Measurements from ENCODE around the gene TIE1.

The TIE1 gene

GRCh38 chr1:43255438-43256210 lies 45.2 kb upstream of the TIE1 start:
- TF ChIP-seq MYC (IDR thresholded peaks at IDR 0.05; ENCODE audit: low read depth, low read length), result no peak
- TF ChIP-seq MAX (IDR thresholded peaks at IDR 0.05; ENCODE audit: low read depth, low read length), result no peak
- DNase-seq (ENCODE audit: low read depth), result no peak
- H3K4me3 ChIP-seq (ENCODE audit: low read depth, low read length), result no peak overlapping the region

- no peak for DNase-seq (ENCODE audit: low read depth)
- TF ChIP-seq MAX (IDR thresholded peaks at IDR 0.05; ENCODE audit: low read depth, low read length) (no peak), POLR2A (IDR thresholded peaks at IDR 0.05; ENCODE audit: extremely low read depth, insufficient read length) (no peak), CTCF (IDR thresholded peaks at IDR 0.05; ENCODE audit: low read depth, low read length) (no peak), MYC (IDR thresholded peaks at IDR 0.05; ENCODE audit: low read depth, low read length) (no peak)
- no peak overlapping the region for H3K4me3 ChIP-seq (ENCODE audit: low read depth, low read length)
Observed at GRCh38 chr1:43256675-43257570, 43.9 kb upstream of the TIE1 start.

DNA sequence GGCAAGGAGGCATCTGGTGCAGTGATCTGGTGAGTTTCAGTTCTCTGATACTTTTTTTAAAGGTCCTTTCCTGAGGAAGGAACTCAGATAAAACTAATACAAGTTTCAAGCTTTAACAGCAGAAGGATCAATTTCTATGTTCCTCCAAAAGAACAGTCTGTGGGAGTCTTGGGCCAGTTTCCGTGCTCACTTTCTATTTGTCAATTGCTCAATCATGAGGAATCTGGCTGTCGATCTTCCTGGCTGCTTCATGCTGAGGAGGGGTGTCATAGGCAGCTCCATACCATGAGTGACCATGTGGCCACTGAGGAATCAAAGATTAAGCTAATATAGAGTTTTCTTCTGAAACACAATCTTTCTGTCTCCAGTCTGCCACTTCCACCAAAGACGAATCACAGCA lies 42.4 kb upstream of the TIE1 start:
- no peak overlapping the region for H3K4me3 ChIP-seq (ENCODE audit: low read depth, low read length)
- DNase-seq (ENCODE audit: low read depth), result no peak
- no peak for TF ChIP-seq MYC (IDR thresholded peaks at IDR 0.05; ENCODE audit: low read depth, low read length)
- no peak for TF ChIP-seq POLR2A (IDR thresholded peaks at IDR 0.05; ENCODE audit: extremely low read depth, insufficient read length)
- no peak for TF ChIP-seq CTCF (IDR thresholded peaks at IDR 0.05; ENCODE audit: low read depth, low read length)
- TF ChIP-seq MAX (IDR thresholded peaks at IDR 0.05; ENCODE audit: low read depth, low read length), result no peak

DNA sequence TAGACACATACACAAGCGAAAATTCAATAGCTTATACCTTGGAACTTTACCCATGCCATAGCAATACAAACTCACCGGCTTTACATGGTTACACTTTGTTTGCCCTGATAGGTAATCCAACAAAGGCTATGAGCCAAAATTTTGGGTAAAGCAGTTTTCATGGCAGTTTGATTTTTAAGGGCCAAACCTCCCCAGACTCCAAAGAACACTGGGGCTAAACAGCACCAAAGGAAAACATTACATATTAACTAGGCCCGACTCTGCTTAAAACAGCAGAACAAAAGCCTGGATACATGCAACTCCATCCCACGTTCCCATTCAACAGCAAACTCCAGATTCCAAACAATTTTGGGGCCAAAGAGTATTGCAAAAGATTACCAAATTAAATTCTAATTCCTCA lies 35.4 kb upstream of the TIE1 start:
- no peak overlapping the region for H3K4me3 ChIP-seq (ENCODE audit: low read depth, low read length)
- TF ChIP-seq MAX (IDR thresholded peaks at IDR 0.05; ENCODE audit: low read depth, low read length), result no peak
- no peak for TF ChIP-seq POLR2A (IDR thresholded peaks at IDR 0.05; ENCODE audit: extremely low read depth, insufficient read length)
- TF ChIP-seq MYC (IDR thresholded peaks at IDR 0.05; ENCODE audit: low read depth, low read length), result no peak
- no peak for TF ChIP-seq CTCF (IDR thresholded peaks at IDR 0.05; ENCODE audit: low read depth, low read length)
- no peak for DNase-seq (ENCODE audit: low read depth)

DNA sequence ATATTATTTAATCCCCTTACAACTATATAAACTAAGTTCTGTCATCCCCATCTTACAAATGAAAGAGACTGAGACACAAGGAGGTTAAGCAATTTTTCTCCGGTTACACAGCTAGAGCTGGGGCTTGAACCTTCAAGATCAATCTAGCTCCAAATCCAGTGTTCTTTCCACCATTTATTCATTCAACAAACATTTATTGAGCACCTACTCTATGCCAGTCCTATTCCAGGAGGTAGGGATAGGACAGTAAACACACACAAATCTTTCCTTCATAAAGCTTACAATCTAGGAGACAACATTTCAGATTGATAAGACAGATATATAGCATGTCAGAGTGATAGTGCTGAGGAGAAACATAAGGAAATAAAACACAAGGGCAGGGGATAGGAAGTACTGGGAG lies 33.9 kb upstream of the TIE1 start:
- no peak overlapping the region for H3K4me3 ChIP-seq (ENCODE audit: low read depth, low read length)
- no peak for TF ChIP-seq MYC (IDR thresholded peaks at IDR 0.05; ENCODE audit: low read depth, low read length)
- no peak for TF ChIP-seq CTCF (IDR thresholded peaks at IDR 0.05; ENCODE audit: low read depth, low read length)
- TF ChIP-seq POLR2A (IDR thresholded peaks at IDR 0.05; ENCODE audit: extremely low read depth, insufficient read length), result no peak
- TF ChIP-seq MAX (IDR thresholded peaks at IDR 0.05; ENCODE audit: low read depth, low read length), result no peak
- DNase-seq (ENCODE audit: low read depth), result no peak

Measured in NB4 (cell line).